HG02840 (cell line): Measurements from ENCODE around the gene POU4F1.

Source experiments
- ATAC-seq: cut with Tn5 transposase; IDR thresholded peaks from one replicate; pipeline ENCODE4 v1.9.1; 2021; ENCODE audit warnings: mild to moderate bottlenecking, moderate library complexity, moderate number of reproducible peaks; ENCODE audit not compliant: unreplicated experiment, low FRiP score

Gene POU4F1

DNA sequence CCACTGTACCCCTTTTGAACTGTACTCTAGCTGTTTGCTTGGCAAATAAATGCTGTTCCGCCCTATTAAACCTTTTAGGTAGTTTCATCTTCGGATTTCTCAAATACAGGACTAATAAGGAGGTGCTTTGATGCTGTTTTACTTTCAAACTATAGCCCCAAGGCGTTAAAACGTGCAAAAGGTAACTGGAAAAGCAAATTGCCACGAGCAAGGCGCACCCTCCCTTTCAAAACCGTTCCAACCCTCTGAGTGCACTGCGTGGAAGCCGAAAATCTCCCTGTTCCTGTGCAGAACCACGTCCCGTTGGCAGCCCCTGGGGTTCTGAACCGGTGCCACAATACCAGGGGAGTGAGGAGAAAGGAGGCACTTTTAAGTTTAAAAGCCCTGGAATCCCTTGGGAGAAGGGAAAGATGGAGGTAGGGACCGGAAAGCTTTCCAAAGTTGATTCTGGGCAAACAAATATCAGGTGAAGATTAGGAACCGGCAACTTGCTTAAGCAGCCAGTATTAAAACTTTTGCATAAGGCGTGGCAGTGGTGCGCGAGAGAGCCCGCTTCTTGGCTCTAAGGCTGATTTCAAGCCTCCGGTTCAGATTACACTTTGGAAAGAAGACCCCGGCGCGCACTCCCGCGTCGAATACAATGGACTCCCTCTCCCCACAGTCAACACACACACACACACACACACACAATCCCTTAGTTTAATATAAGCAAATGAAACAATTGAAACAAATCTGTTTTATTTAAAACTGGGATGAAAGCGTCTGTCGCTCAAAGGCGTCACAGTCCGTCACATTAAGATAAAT, 9.5 kb downstream of the POU4F1 start:
- ATAC-seq = no peak

DNA sequence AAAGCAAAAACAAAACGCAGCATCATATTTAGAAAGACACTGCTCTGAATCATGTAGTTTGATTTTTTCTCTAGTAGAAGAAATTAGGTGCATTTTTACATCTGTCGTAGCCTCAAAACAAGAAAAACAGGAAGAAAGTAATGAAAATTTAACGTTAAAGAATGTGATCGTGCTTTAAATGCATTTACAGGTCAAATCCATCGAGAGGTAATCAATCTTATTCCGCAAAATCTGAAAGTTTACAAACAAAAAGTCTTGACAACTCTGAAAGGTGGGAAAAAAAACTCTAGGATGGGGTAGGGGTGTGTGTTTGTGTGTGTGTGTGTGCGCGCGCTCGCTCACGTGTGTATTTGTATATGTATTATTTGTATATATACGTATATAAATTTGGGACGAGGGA, 10.2 kb downstream of the POU4F1 start:
- no peak for ATAC-seq

- ATAC-seq = no peak
These were observed 10.8 kb downstream of the POU4F1 start for GRCh38 chr13:78592584-78592983.

GRCh38 chr13:78589206-78589605, 14.1 kb downstream of the POU4F1 start:
- ATAC-seq = no peak

GRCh38 chr13:78587395-78587794, 16.0 kb downstream of the POU4F1 start:
- no peak for ATAC-seq

GRCh38 chr13:78586706-78587105, 16.6 kb downstream of the POU4F1 start:
- ATAC-seq = no peak

DNA sequence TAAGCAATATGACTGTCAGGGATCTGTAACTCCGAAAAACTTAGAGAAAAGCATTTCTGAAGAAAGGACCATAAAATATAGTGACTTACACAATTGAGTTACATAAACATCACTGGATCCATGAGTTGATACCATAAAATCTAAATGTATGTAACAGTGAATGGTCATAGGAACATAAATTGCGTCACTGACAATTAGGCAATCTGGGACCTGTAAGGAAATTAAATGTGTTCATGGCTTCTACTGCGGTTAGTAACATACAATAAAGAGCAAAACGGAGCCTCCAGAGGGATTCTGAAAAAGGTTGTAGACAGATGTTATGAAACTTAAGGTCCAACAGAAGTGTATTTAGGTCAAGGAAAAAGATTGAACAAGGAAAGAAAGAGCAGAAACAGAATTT, 27.1 kb downstream of the POU4F1 start:
- no peak for ATAC-seq

DNA sequence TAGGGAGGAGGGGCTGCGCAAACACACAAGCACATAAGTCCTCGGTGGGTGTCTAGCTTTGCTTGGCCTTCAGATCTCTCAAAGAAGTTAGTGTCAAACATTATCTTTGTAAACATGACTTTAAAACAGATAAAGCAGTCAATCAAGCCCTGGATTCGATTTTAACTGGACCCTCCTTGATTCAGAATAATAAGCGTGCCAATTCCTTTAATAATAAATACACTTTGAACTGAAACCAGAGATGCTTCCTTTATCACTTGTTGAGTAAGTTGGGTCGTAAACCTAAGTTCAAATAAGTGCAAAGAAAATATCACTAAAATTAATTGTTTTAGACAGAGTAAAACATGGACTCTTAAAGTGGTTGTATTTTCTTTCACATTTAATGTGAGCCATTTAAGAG, 30.9 kb downstream of the POU4F1 start:
- no peak for ATAC-seq

GRCh38 chr13:78569029-78569428, 34.3 kb downstream of the POU4F1 start:
- no peak for ATAC-seq

DNA sequence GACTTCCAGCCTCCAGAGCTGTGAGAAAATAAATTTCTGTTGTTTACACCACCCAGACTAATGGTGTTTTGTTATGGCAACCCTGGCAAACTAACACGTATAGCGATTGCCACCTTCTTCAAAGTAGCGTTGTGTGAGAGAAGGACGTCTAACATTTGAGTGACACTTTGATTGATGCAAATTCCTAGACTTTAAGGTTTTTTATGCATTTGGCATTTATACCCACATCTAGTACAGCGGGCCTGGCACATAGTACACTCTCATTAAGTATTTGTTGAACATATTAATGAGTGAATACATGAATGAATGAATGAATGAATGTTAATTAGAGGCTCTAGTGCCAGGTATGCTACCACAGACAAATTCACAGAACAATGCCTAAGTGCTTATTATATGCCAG, 36.7 kb downstream of the POU4F1 start:
- no peak for ATAC-seq

DNA sequence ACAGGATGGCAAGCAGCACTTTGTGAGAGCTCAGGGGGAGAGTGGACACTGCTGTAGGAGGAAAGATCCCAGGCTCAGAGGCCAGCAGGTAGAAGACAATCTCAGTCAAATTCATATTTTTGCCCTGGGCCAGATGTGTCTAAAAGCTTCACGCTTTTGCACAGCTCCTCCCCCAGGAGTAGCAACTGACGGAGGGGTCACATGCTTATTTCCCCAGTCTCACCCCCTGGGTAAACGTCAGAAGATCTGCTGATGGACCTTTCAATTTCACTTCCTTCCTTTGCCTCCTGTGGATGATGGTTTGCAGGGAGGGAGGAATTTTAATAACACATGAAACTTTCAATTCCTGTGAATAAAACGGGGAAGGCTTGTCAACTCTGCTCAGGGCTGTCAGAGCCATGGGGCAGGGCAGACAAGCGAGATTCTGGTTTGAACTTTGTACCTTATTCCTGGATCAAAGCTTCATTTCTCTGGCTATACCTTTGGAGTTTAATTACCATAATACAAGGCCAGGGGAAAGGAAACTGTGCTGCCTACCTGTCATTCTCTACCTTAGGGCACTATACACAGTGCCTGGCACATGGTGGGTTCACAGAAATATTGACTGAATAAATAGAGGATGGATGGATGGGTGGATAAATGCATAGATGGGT, 41.0 kb downstream of the POU4F1 start:
- ATAC-seq = no peak
